ENCODE data around the gene ANKRD24. TPM values are rescaled to one million over a fixed set of nuclear protein-coding genes. Genes with fewer than 3 reads are reported as not detected.

The ANKRD24 gene
- total RNA-seq, 1 experiment from 2014 or later = 0.76 TPM

DNA sequence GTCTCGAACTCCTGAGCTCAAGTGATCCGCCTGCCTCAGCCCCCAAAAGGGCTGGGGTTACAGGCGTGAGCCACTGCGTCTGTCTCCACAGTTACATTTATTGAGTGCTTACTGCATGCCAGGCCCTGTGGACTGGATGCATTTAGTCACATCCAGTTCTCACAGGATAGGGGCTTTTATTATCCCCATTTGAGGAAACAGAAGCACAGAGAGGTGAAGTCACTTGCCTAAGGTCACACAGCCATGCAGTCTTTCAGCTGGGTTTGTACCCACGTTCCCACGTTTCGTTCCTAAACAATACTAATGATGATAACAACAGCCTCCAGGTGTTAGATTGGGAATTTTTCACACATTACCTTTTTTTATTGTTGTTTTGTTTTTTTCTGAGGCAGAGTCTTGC, 37.7 kb downstream of the ANKRD24 start:
- intact Hi-C loops (cut with micrococcal nuclease; ENCODE audit: unreplicated experiment) = no loop called here
- TF ChIP-seq, protein P1, sequence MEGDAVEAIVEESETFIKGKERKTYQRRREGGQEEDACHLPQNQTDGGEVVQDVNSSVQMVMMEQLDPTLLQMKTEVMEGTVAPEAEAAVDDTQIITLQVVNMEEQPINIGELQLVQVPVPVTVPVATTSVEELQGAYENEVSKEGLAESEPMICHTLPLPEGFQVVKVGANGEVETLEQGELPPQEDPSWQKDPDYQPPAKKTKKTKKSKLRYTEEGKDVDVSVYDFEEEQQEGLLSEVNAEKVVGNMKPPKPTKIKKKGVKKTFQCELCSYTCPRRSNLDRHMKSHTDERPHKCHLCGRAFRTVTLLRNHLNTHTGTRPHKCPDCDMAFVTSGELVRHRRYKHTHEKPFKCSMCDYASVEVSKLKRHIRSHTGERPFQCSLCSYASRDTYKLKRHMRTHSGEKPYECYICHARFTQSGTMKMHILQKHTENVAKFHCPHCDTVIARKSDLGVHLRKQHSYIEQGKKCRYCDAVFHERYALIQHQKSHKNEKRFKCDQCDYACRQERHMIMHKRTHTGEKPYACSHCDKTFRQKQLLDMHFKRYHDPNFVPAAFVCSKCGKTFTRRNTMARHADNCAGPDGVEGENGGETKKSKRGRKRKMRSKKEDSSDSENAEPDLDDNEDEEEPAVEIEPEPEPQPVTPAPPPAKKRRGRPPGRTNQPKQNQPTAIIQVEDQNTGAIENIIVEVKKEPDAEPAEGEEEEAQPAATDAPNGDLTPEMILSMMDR (IDR thresholded peaks at IDR 0.05; ENCODE audit: unreplicated experiment) = no peak
- no peak for DNase-seq
- no peaks in the 10 kb centered on the region for H3K9me3 Mint-ChIP-seq (ENCODE audit: low read depth, unreplicated experiment)
- no peak overlapping the region for H3K27ac Mint-ChIP-seq (ENCODE audit: unreplicated experiment)
- no peaks in the 10 kb centered on the region for H3K36me3 Mint-ChIP-seq (ENCODE audit: insufficient read depth, unreplicated experiment)
- no TSS peak for BruUV-seq (replicated peaks)
- H3K4me3 Mint-ChIP-seq (ENCODE audit: low read depth, unreplicated experiment) = no peak overlapping the region
- H3K4me1 Mint-ChIP-seq (ENCODE audit: low read depth, unreplicated experiment) = no peaks in the 10 kb centered on the region
- H3K27me3 Mint-ChIP-seq (ENCODE audit: unreplicated experiment) = no peaks in the 10 kb centered on the region
- CTCF ChIA-PET = no interaction called here

DNA sequence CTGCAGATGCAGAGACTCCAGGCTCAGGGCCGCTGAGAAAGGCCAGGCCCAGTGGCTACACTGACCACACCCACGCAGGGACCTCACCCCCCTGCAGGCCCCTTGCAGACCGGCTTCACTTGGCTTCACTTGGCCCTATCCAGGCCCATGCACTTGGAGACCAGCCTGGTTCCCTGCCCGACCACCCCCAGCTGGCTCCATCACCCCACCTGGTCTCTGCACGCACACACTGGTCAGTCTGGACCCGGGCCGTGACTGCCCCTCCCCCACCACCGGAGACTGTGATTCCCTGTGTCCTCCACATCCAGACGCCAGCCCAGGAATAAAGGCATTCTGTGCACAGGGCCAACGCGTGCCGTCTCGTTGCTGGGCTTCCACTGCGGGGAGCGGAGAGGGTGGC, 42.0 kb downstream of the ANKRD24 start:
- TF ChIP-seq, protein P1 (IDR thresholded peaks at IDR 0.05; ENCODE audit: unreplicated experiment) = no peak
- Mint-ChIP-seq H3K27ac (ENCODE audit: unreplicated experiment) (no peak overlapping the region), H3K4me3 (ENCODE audit: low read depth, unreplicated experiment) (no peak overlapping the region), H3K4me1 (ENCODE audit: low read depth, unreplicated experiment) (peaks cover 7% of the 10 kb centered on the region), H3K9me3 (ENCODE audit: low read depth, unreplicated experiment) (no peaks in the 10 kb centered on the region), H3K36me3 (ENCODE audit: insufficient read depth, unreplicated experiment) (peaks cover 5% of the 10 kb centered on the region), H3K27me3 (ENCODE audit: unreplicated experiment) (no peaks in the 10 kb centered on the region)
- intact Hi-C loops (cut with micrococcal nuclease; ENCODE audit: unreplicated experiment) = no loop called here
- BruUV-seq (replicated peaks) = no TSS peak
- no peak for DNase-seq
- CTCF ChIA-PET = no interaction called here

DNA sequence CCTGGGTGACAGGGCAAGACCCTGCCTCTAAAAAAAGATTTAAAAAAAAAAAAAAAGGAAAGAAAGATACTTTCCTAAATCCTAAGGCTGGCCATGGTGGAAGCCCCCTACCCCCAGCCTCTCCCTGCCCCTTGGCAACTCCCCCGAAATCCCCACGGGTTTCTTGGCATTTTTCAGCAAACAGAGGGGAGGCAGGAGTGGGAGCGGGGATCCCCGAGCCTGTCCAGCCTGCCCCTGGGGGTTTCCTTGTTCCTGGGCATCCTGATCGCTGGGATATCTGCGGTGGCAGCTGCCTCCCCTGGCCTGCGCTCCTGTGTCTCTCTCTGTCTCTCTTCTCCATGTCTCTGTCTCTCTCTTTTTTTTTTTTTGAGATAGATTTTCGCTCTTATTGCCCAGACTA, 43.4 kb downstream of the ANKRD24 start:
- CTCF ChIA-PET = no interaction called here
- Mint-ChIP-seq H3K27me3 (ENCODE audit: unreplicated experiment) (no peaks in the 10 kb centered on the region), H3K4me3 (ENCODE audit: low read depth, unreplicated experiment) (no peak overlapping the region), H3K36me3 (ENCODE audit: insufficient read depth, unreplicated experiment) (peaks cover 5% of the 10 kb centered on the region), H3K27ac (ENCODE audit: unreplicated experiment) (no peak overlapping the region), H3K9me3 (ENCODE audit: low read depth, unreplicated experiment) (no peaks in the 10 kb centered on the region), H3K4me1 (ENCODE audit: low read depth, unreplicated experiment) (peaks cover 7% of the 10 kb centered on the region)
- no peak for DNase-seq
- TF ChIP-seq, protein P1 (IDR thresholded peaks at IDR 0.05; ENCODE audit: unreplicated experiment) = no peak
- no TSS peak for BruUV-seq (replicated peaks)
- intact Hi-C loops (cut with micrococcal nuclease; ENCODE audit: unreplicated experiment) = no loop called here

DNA sequence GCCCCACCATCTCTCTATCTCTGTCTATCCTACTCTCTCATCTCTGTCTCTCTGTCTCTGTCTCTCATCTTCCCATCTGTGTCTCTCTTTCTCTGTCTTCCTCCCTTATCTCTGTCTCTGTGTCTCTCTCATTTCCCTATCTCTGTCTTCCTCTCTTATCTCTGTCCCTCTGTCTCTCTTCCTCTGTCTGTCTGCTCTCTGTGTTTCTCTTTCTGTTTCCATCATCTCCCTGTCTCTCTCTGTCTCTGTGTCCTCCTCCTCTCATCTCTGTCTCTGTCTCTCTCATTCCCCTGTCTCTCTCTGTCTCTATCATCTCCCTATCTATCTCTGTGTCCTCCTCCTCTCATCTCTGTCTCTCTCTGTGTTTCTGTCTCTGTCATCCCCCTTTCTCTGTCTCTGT, 45.3 kb downstream of the ANKRD24 start:
- no peak overlapping the region for H3K27ac Mint-ChIP-seq (ENCODE audit: unreplicated experiment)
- H3K9me3 Mint-ChIP-seq (ENCODE audit: low read depth, unreplicated experiment) = no peaks in the 10 kb centered on the region
- peaks cover 5% of the 10 kb centered on the region for H3K36me3 Mint-ChIP-seq (ENCODE audit: insufficient read depth, unreplicated experiment)
- TF ChIP-seq, protein P1 (IDR thresholded peaks at IDR 0.05; ENCODE audit: unreplicated experiment) = no peak
- CTCF ChIA-PET = no interaction called here
- no TSS peak for BruUV-seq (replicated peaks)
- H3K4me1 Mint-ChIP-seq (ENCODE audit: low read depth, unreplicated experiment) = peaks cover 7% of the 10 kb centered on the region
- no peak for DNase-seq
- no peaks in the 10 kb centered on the region for H3K27me3 Mint-ChIP-seq (ENCODE audit: unreplicated experiment)
- H3K4me3 Mint-ChIP-seq (ENCODE audit: low read depth, unreplicated experiment) = no peak overlapping the region
- intact Hi-C loops (cut with micrococcal nuclease; ENCODE audit: unreplicated experiment) = no loop called here

DNA sequence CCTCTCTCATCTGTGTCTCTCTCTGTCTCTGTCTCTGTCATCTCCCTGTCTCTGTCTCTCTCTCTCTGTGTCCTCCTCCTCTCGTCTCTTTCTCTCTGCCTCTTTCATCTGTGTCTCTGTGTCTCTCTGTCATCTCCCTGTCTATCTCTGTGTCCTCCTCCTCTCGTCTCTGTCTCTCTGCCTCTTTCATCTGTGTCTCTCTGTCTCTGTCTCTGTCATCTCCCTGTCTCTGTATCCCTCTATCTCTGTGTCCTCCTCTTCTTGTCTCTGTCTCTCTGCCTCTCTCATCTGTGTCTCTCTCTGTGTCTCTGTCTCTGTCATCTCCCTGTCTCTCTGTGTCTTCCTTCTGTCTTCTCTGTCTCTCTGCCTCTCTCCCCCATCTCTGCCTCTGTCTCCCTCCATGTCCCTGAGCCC, 46.3 kb downstream of the ANKRD24 start:
- no TSS peak for BruUV-seq (replicated peaks)
- Mint-ChIP-seq H3K9me3 (ENCODE audit: low read depth, unreplicated experiment) (no peaks in the 10 kb centered on the region), H3K27me3 (ENCODE audit: unreplicated experiment) (no peaks in the 10 kb centered on the region), H3K27ac (ENCODE audit: unreplicated experiment) (no peak overlapping the region), H3K4me1 (ENCODE audit: low read depth, unreplicated experiment) (peaks cover 7% of the 10 kb centered on the region), H3K36me3 (ENCODE audit: insufficient read depth, unreplicated experiment) (peaks cover 5% of the 10 kb centered on the region), H3K4me3 (ENCODE audit: low read depth, unreplicated experiment) (no peak overlapping the region)
- intact Hi-C loops (cut with micrococcal nuclease; ENCODE audit: unreplicated experiment) = no loop called here
- TF ChIP-seq, protein P1 (IDR thresholded peaks at IDR 0.05; ENCODE audit: unreplicated experiment) = no peak
- CTCF ChIA-PET = no interaction called here
- no peak for DNase-seq
